Esophagus squamous epithelium (tissue), 5 donors: Measurements from ENCODE around the gene RAB11FIP2. TPM values are rescaled to one million over a fixed set of nuclear protein-coding genes. Genes with fewer than 3 reads are reported as not detected.

Source experiments
- DNase-seq: peaks from one replicate; lab custom pipeline; 2025; lab: John Stamatoyannopoulos, UW
- H3K27ac ChIP-seq, 4 donors: fragments of 200-600 bp; sonication (generic); one replicate each; pipeline ENCODE4 v1.5.1; 2016 to 2019; ENCODE audit warnings: mild to moderate bottlenecking in 1 of 4
- H3K27me3 ChIP-seq, 4 donors: fragments of 200-600 bp; sonication (generic); 1 replicate in 3 of 4; 2 replicates in 1 of 4; pipeline versions ENCODE4 v1.5.1 to v1.6.0; 2017 to 2021; ENCODE audit warnings: antibody characterized with exemption in 1 of 4
- H3K36me3 ChIP-seq, 3 donors: fragments of 200-600 bp; sonication (generic); one replicate each; pipeline ENCODE4 v1.5.1; 2016 to 2019
- H3K4me1 ChIP-seq, 3 donors: fragments of 200-600 bp; sonication (generic); one replicate each; pipeline ENCODE4 v1.5.1; 2017 to 2019
- H3K4me3 ChIP-seq, 4 donors: fragments of 200-600 bp; sonication (generic); 1 replicate in 3 of 4; 2 replicates in 1 of 4; pipeline ENCODE4 v1.5.1; 2016 to 2019; ENCODE audit warnings: mild to moderate bottlenecking in 2 of 4, moderate library complexity in 1 of 4
- H3K9me3 ChIP-seq, 3 donors: fragments of 200-600 bp; sonication (generic); one replicate each; pipeline ENCODE4 v1.5.1; 2016 to 2019
- CTCF ChIP-seq, 6 experiments: fragments of 450-650 bp in 4 of 6; fragments of 200-600 bp in 2 of 6; sonication (generic) in 2 of 6; IDR thresholded peaks; one replicate each; pipeline ENCODE4 v1.5.1; 2016 to 2019; ENCODE audit warnings: antibody characterized with exemption in 6 of 6, mild to moderate bottlenecking in 4 of 6, moderate library complexity in 4 of 6
- POLR2A ChIP-seq, 4 donors: fragments of 450-650 bp; IDR thresholded peaks; one replicate each; pipeline ENCODE4 v1.6.1; 2017; ENCODE audit warnings: antibody characterized with exemption in 4 of 4, mild to moderate bottlenecking in 4 of 4, moderate library complexity in 3 of 4
- WGBS, 2 donors: methylation state at CpG; one replicate each; pipeline ENCODE4 v1.1.5; 2018; 5-methylcytosine and 5-hydroxymethylcytosine counted together
- intact Hi-C: fragments of 100-400 bp; cut with DNase I; formaldehyde crosslinking; loops from one replicate; pipeline ENCODE4 v1.15.0; 2022
- total RNA-seq, 4 donors: library from RNA; depleted of rRNA; stranded (reverse); fragments of >200 nt; gene quantifications; one replicate each; pipeline ENCODE4 v1.1.0, GENCODE V29; 2016
- donor health status: DM: yes; HTN: yes; CAD: no.

RAB11FIP2 gene
- total RNA-seq, 4 donors from 2014 or later = 6.2 to 21.0 (median 11.6) TPM

- Histone ChIP-seq H3K27me3 (no peaks in the 10 kb centered on the region), H3K4me3 (no peak overlapping the region), H3K4me1 (no peaks in the 10 kb centered on the region), H3K36me3 (peaks cover 0 to 28% (median 0%) of the 10 kb centered on the region in 3 donors), H3K27ac (no peak overlapping the region), H3K9me3 (no peaks in the 10 kb centered on the region)
- no peak for DNase-seq
- WGBS, 2 donors = 87 to 97% methylated on average over 12 of the region's 12 CpGs
- TF ChIP-seq CTCF (IDR thresholded peaks at IDR 0.05) (no peak), POLR2A (IDR thresholded peaks at IDR 0.05) (no peak)
- intact Hi-C loops = no loop called here
Observed at GRCh38 chr10:118017071-118017740, 29.5 kb downstream of the RAB11FIP2 start.

DNA sequence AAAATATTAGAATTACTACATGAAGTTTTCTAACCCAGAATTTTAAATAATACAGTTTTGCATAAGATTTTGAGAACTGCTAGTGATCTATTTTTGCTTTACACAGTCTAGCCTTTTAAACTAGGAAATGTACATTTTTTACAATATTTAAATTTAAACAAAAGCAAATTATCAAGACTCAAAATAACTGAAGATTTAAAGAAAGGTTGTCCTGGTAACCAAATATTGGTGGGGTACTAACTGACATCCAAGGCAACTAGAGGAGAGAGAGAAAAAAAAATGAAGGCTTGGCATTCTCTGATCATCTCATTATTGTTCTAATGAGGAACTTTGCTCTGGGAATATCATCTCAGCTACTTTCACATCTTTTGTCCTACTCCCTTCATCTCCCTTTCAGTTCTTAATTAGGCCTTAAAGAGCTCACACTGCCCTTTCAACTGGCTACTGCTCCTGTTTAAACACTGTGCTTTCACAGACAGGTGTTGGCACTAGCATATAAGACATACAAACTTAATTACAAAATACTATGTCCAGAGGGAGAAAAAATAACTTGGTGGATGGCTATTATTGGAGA is 33.7 kb downstream of the RAB11FIP2 start:
- H3K9me3 ChIP-seq = no peaks in the 10 kb centered on the region
- TF ChIP-seq CTCF (IDR thresholded peaks at IDR 0.05) = no peak
- no peak for TF ChIP-seq POLR2A (IDR thresholded peaks at IDR 0.05)
- no peak overlapping the region for H3K4me3 ChIP-seq
- H3K27ac ChIP-seq = no peak overlapping the region
- intact Hi-C loops = no loop called here
- peaks cover 0 to 41% (median 0%) of the 10 kb centered on the region in 3 donors for H3K36me3 ChIP-seq
- H3K27me3 ChIP-seq = no peaks in the 10 kb centered on the region
- H3K4me1 ChIP-seq = no peaks in the 10 kb centered on the region
- no peak for DNase-seq

DNA sequence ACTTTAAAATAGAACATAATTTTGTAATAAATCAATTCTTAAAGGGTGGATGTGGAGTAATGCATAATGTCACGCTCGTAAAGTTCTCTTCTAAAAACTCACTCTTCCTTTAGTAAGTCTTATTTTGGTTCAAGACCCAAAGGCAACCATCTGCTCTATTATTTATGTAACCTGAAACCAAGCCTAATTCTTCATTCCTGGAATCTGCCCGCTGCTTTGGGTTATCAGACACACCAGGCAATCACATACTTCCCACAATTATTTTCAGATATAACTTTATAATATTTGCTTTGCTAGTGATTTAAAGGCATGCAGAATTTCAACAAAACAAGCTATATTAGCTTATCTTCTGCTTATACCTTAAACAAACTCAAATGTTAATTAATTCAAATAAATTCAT is 39.0 kb downstream of the RAB11FIP2 start:
- no peak for DNase-seq
- H3K27me3 ChIP-seq = no peaks in the 10 kb centered on the region
- no peak overlapping the region for H3K4me3 ChIP-seq
- no peaks in the 10 kb centered on the region for H3K9me3 ChIP-seq
- TF ChIP-seq CTCF (IDR thresholded peaks at IDR 0.05) (no peak), POLR2A (IDR thresholded peaks at IDR 0.05) (no peak)
- peaks cover 0 to 61% (median 0%) of the 10 kb centered on the region in 3 donors for H3K36me3 ChIP-seq
- no peaks in the 10 kb centered on the region for H3K4me1 ChIP-seq
- H3K27ac ChIP-seq = no peak overlapping the region
- 93 to 95% methylated on average over 3 of the region's 3 CpGs for WGBS, 2 donors
- intact Hi-C loops = no loop called here

- TF ChIP-seq CTCF (IDR thresholded peaks at IDR 0.05) (no peak), POLR2A (IDR thresholded peaks at IDR 0.05) (no peak)
- WGBS, 2 donors = 76 to 86% methylated on average over 1 of the region's 1 CpG
- H3K9me3 ChIP-seq = no peaks in the 10 kb centered on the region
- no peaks in the 10 kb centered on the region for H3K27me3 ChIP-seq
- no peaks in the 10 kb centered on the region for H3K4me1 ChIP-seq
- DNase-seq = no peak
- H3K36me3 ChIP-seq = peaks cover 0 to 47% (median 0%) of the 10 kb centered on the region in 3 donors
- intact Hi-C loops = no loop called here
- H3K27ac ChIP-seq = no peak overlapping the region
- H3K4me3 ChIP-seq = no peak overlapping the region
Observed at GRCh38 chr10:118003126-118003525, 43.6 kb downstream of the RAB11FIP2 start.

- WGBS, 2 donors = 71 to 90% methylated on average over 6 of the region's 6 CpGs
- Histone ChIP-seq H3K9me3 (no peaks in the 10 kb centered on the region), H3K27ac (no peak overlapping the region), H3K4me1 (no peaks in the 10 kb centered on the region), H3K27me3 (no peaks in the 10 kb centered on the region), H3K4me3 (no peak overlapping the region), H3K36me3 (peaks cover 0 to 42% (median 0%) of the 10 kb centered on the region in 3 donors)
- no peak for DNase-seq
- intact Hi-C loops = no loop called here
- TF ChIP-seq POLR2A (IDR thresholded peaks at IDR 0.05) = no peak
- no peak for TF ChIP-seq CTCF (IDR thresholded peaks at IDR 0.05)
Observed at GRCh38 chr10:118002581-118002980, 44.2 kb downstream of the RAB11FIP2 start.
